H9 (cell line): ENCODE results near the gene LBHD2. TPM values are rescaled to one million over a fixed set of nuclear protein-coding genes. Genes with fewer than 3 reads are reported as not detected.
A peak's percentile ranks its signal among the peaks of the same experiment; 100 is the strongest.

ENCODE experiments used
- DNase-seq: peaks from one replicate; pipeline ENCODE4 v3.0.0-alpha.2; 2017
- H2AFZ ChIP-seq: one replicate; pipeline ENCODE4 v1.6.1; 2013; ENCODE audit warnings: mild to moderate bottlenecking, low read length, control low read depth, moderate library complexity
- H2AK5ac ChIP-seq: 2 replicates; pipeline ENCODE4 v1.6.1; 2013; ENCODE audit warnings: low read length, control low read depth, mixed read lengths; ENCODE audit not compliant: insufficient read length
- H2BK120ac ChIP-seq: one replicate; pipeline ENCODE4 v1.6.1; 2013; ENCODE audit warnings: low read depth, mild to moderate bottlenecking, low read length, control low read depth, inconsistent platforms; ENCODE audit not compliant: poor library complexity, severe bottlenecking
- H2BK12ac ChIP-seq: 2 replicates; pipeline ENCODE4 v1.6.1; 2013; ENCODE audit warnings: low read length, control low read depth, mixed read lengths, low read depth; ENCODE audit not compliant: insufficient read length
- H2BK15ac ChIP-seq: 2 replicates; pipeline ENCODE4 v1.6.1; 2013; ENCODE audit warnings: low read depth, low read length, control low read depth
- H2BK20ac ChIP-seq: one replicate; pipeline ENCODE4 v1.6.1; 2013; ENCODE audit warnings: low read depth, mild to moderate bottlenecking, low read length, control low read depth, inconsistent platforms; ENCODE audit not compliant: poor library complexity, severe bottlenecking
- H2BK5ac ChIP-seq: 2 replicates; pipeline ENCODE4 v1.6.1; 2013; ENCODE audit warnings: low read length, control low read depth, mixed read lengths; ENCODE audit not compliant: insufficient read length
- H3K14ac ChIP-seq: 2 replicates; pipeline ENCODE4 v1.6.1; 2013; ENCODE audit warnings: low read length, control low read depth; ENCODE audit not compliant: insufficient read depth
- H3K18ac ChIP-seq: 2 replicates; pipeline ENCODE4 v1.6.1; 2013; ENCODE audit warnings: low read depth, mild to moderate bottlenecking, mixed read lengths, low read length, control low read depth; ENCODE audit not compliant: insufficient read length
- H3K23ac ChIP-seq: 2 replicates; pipeline ENCODE4 v1.6.1; 2013; ENCODE audit warnings: low read length, control low read depth, mixed read lengths, low read depth; ENCODE audit not compliant: insufficient read length
- H3K23me2 ChIP-seq: 2 replicates; pipeline ENCODE4 v1.6.1; 2013; ENCODE audit warnings: low read depth, mild to moderate bottlenecking, mixed read lengths, low read length, control low read depth; ENCODE audit not compliant: insufficient read length, poor library complexity, severe bottlenecking
- H3K27ac ChIP-seq: 2 replicates; pipeline ENCODE4 v1.5.1; 2013; ENCODE audit warnings: low read length, control low read depth, mixed read lengths, low read depth; ENCODE audit not compliant: insufficient read length
- H3K27me3 ChIP-seq: 2 replicates; pipeline ENCODE4 v1.6.1; 2013; ENCODE audit warnings: low read length, control low read depth, inconsistent platforms; ENCODE audit not compliant: insufficient read depth
- H3K4ac ChIP-seq: 2 replicates; pipeline ENCODE4 v1.6.1; 2013; ENCODE audit warnings: low read depth, mild to moderate bottlenecking, control low read depth, inconsistent platforms, low read length, moderate library complexity
- H3K4me1 ChIP-seq: 2 replicates; pipeline ENCODE4 v1.6.1; 2013; ENCODE audit warnings: low read length, control low read depth, inconsistent platforms; ENCODE audit not compliant: insufficient read depth
- H3K4me2 ChIP-seq: 2 replicates; pipeline ENCODE4 v1.6.1; 2013; ENCODE audit warnings: low read length, control low read depth, mixed read lengths; ENCODE audit not compliant: insufficient read length, insufficient read depth
- H3K56ac ChIP-seq: 2 replicates; pipeline ENCODE4 v1.6.1; 2013; ENCODE audit warnings: low read depth, mild to moderate bottlenecking, mixed read lengths, low read length, control low read depth; ENCODE audit not compliant: insufficient read length
- H3K79me1 ChIP-seq: 2 replicates; pipeline ENCODE4 v1.6.1; 2013; ENCODE audit warnings: low read depth, mild to moderate bottlenecking, moderate library complexity, low read length, control low read depth, inconsistent platforms; ENCODE audit not compliant: insufficient read depth, poor library complexity, severe bottlenecking
- H3K79me2 ChIP-seq: 2 replicates; pipeline ENCODE4 v1.6.1; 2013; ENCODE audit warnings: low read length, control low read depth, inconsistent platforms; ENCODE audit not compliant: insufficient read depth
- H3K9ac ChIP-seq: 2 replicates; pipeline ENCODE4 v1.6.1; 2013; ENCODE audit warnings: low read length, control low read depth, mixed read lengths; ENCODE audit not compliant: insufficient read length; ENCODE audit errors: extremely low read depth
- H3K9me3 ChIP-seq: one replicate; pipeline ENCODE4 v1.6.1; 2013; ENCODE audit warnings: low read depth, low read length, inconsistent platforms; ENCODE audit not compliant: control insufficient read depth
- H3T11ph ChIP-seq: one replicate; pipeline ENCODE4 v1.6.1; 2013; ENCODE audit warnings: mild to moderate bottlenecking, low read length, control low read depth, inconsistent platforms
- H4K20me1 ChIP-seq: one replicate; pipeline ENCODE4 v1.6.1; 2013; ENCODE audit not compliant: control insufficient read depth, insufficient read length, insufficient read depth
- H4K5ac ChIP-seq: 2 replicates; pipeline ENCODE4 v1.6.1; 2013; ENCODE audit warnings: low read depth, mild to moderate bottlenecking, mixed read lengths, low read length, control low read depth; ENCODE audit not compliant: insufficient read length
- H4K8ac ChIP-seq: replicated peaks from 2 replicates; pipeline ENCODE4 v1.6.1; 2013; ENCODE audit warnings: low read length, control low read depth, mixed read lengths, low read depth; ENCODE audit not compliant: insufficient read length
- H4K91ac ChIP-seq: 2 replicates; pipeline ENCODE4 v1.6.1; 2013; ENCODE audit warnings: low read depth, mild to moderate bottlenecking, moderate library complexity, mixed read lengths, low read length, control low read depth; ENCODE audit not compliant: insufficient read length
- H3K27ac Mint-ChIP-seq, 3 experiments: 2 replicates in 2 of 3; 3 replicates in 1 of 3; pipeline ENCODE4 v1.8.0; 2020 to 2021; ENCODE audit warnings: mixed read lengths in 3 of 3, mild to moderate bottlenecking in 1 of 3, moderate library complexity in 1 of 3
- H3K27me3 Mint-ChIP-seq: 2 replicates; pipeline ENCODE4 v1.8.0; 2021; ENCODE audit warnings: low read depth, mild to moderate bottlenecking, moderate library complexity, mixed read lengths
- H3K36me3 Mint-ChIP-seq, 3 experiments: 2 replicates in 2 of 3; 3 replicates in 1 of 3; pipeline ENCODE4 v1.8.0; 2020 to 2021; ENCODE audit warnings: low read depth in 3 of 3, mixed read lengths in 3 of 3; ENCODE audit not compliant: insufficient read depth in 1 of 3
- H3K4me1 Mint-ChIP-seq, 2 experiments: 2 replicates each; pipeline ENCODE4 v1.8.0; 2020; ENCODE audit warnings: mixed read lengths in 2 of 2
- H3K4me3 Mint-ChIP-seq, 2 experiments: 2 replicates in 1 of 2; 3 replicates in 1 of 2; pipeline ENCODE4 v1.8.0; 2020 to 2021; ENCODE audit warnings: mild to moderate bottlenecking in 2 of 2, mixed read lengths in 2 of 2, moderate library complexity in 1 of 2
- H3K9me3 Mint-ChIP-seq, 2 experiments: 2 replicates in 1 of 2; 3 replicates in 1 of 2; pipeline ENCODE4 v1.8.0; 2020; ENCODE audit warnings: mild to moderate bottlenecking in 2 of 2, mixed read lengths in 2 of 2, moderate library complexity in 1 of 2
- WGBS: extraction: QIAGEN DNeasy Blood & Tissue Kit; methylation state at CpG from one replicate; pipeline ENCODE4 v1.1.7; 2013; ENCODE audit warnings: missing lambda C conversion rate, low lambda C conversion rate, mixed read lengths; ENCODE audit not compliant: insufficient read length; ENCODE audit errors: extremely low coverage; 5-methylcytosine and 5-hydroxymethylcytosine counted together
- total RNA-seq: library from RNA; stranded (reverse); gene quantifications from 2 replicates; pipeline ENCODE4 v1.2.1, GENCODE V29; 2021
- TF ChIP-seq, protein P1 (sequence below): fragments of 200-600 bp; sonication (generic); conservative IDR thresholded peaks from 3 replicates; pipeline ENCODE4 v1.8.0; 2021; ENCODE audit warnings: antibody characterized with exemption, mild to moderate bottlenecking

Gene LBHD2
- total RNA-seq, 1 experiment from 2014 or later: not detected

DNA sequence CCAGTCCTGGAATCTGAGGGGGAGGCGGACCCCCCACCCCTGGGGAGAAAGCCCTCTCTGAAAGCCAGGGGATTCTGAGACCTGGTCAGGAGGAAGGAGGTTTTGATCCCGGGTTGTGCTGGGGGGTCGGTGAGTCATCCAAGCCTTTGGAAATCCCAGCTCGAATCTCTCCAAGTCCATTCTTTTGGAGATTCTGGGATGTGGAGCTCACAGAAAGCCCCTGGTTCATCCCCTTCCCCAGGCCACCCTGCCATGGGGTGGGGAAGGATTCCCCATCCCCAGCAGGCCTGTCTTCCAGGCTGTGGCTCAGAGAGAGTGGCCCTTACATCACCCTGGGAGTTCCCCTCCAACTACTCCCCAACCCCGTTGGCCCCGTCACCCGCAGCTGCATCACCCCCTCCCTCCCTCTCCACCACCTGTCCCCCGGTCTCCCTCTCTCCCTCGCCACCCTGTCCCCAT lies 24.8 kb downstream of the LBHD2 start:
- Histone ChIP-seq H3K18ac (peak overlapping the region; percentile 11), H3K23me2 (peaks cover 4% of the 10 kb centered on the region), H3K9ac (no peak overlapping the region), H4K20me1 (no peaks in the 10 kb centered on the region), H2BK20ac (no peak overlapping the region), H2AFZ (no peak overlapping the region), H3K23ac (no peak overlapping the region), H2BK5ac (no peak overlapping the region), H3K27ac (no peak overlapping the region), H2AK5ac (no peak overlapping the region), H2BK12ac (no peak overlapping the region), H3K14ac (no peak overlapping the region), H3K79me2 (no peaks in the 10 kb centered on the region), H4K5ac (no peak overlapping the region), H3K79me1 (no peaks in the 10 kb centered on the region), H2BK120ac (no peak overlapping the region), H3K4me1 (peaks cover 6% of the 10 kb centered on the region), H3K56ac (no peak overlapping the region), H3K27me3 (no peaks in the 10 kb centered on the region), H2BK15ac (no peak overlapping the region), H3T11ph (no peak overlapping the region), H4K91ac (no peak overlapping the region), H3K4ac (no peak overlapping the region), H3K4me2 (no peak overlapping the region), H3K9me3 (no peaks in the 10 kb centered on the region), H4K8ac (no peak overlapping the region)
- DNase-seq: peak; percentile 50
- H3K27ac Mint-ChIP-seq: no peak overlapping the region
- peaks cover 30% of the 10 kb centered on the region for H3K27me3 Mint-ChIP-seq
- TF ChIP-seq, protein P1, sequence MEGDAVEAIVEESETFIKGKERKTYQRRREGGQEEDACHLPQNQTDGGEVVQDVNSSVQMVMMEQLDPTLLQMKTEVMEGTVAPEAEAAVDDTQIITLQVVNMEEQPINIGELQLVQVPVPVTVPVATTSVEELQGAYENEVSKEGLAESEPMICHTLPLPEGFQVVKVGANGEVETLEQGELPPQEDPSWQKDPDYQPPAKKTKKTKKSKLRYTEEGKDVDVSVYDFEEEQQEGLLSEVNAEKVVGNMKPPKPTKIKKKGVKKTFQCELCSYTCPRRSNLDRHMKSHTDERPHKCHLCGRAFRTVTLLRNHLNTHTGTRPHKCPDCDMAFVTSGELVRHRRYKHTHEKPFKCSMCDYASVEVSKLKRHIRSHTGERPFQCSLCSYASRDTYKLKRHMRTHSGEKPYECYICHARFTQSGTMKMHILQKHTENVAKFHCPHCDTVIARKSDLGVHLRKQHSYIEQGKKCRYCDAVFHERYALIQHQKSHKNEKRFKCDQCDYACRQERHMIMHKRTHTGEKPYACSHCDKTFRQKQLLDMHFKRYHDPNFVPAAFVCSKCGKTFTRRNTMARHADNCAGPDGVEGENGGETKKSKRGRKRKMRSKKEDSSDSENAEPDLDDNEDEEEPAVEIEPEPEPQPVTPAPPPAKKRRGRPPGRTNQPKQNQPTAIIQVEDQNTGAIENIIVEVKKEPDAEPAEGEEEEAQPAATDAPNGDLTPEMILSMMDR: no peak
- H3K9me3 Mint-ChIP-seq: no peaks in the 10 kb centered on the region
- no peaks in the 10 kb centered on the region for H3K36me3 Mint-ChIP-seq
- WGBS: no CpG with 5 or more reads among the region's 9 CpGs
- H3K4me3 Mint-ChIP-seq: no peak overlapping the region
- peaks cover 29 to 49% of the 10 kb centered on the region in 2 experiments for H3K4me1 Mint-ChIP-seq
